Keratinocyte (primary cell): ENCODE data around the gene JUP. TPM values are rescaled to one million over a fixed set of nuclear protein-coding genes. Genes with fewer than 3 reads are reported as not detected.

Experiments used
- DNase-seq: peaks from one replicate; pipeline ENCODE4 v3.0.0-alpha.2; 2011; ENCODE audit warnings: low read depth, missing footprints, low spot score
- FAIRE-seq: peaks from 2 replicates; lab custom pipeline; 2011; peaks lifted over from hg19 to GRCh38; lab: Jason Lieb, UNC
- H2AFZ ChIP-seq: 2 replicates; pipeline ENCODE4 v1.6.0; 2012; ENCODE audit warnings: low read length, control low read depth, inconsistent platforms; ENCODE audit not compliant: control insufficient read depth
- H3K27ac ChIP-seq: 2 replicates; pipeline ENCODE4 v1.5.1; 2011; ENCODE audit warnings: low read length; ENCODE audit not compliant: control insufficient read depth, insufficient read depth
- H3K27me3 ChIP-seq: 3 replicates; pipeline ENCODE4 v1.6.0; 2011; ENCODE audit warnings: low read length; ENCODE audit not compliant: control insufficient read depth, insufficient read depth; ENCODE audit errors: extremely low read depth
- H3K36me3 ChIP-seq, 2 experiments: 2 replicates in 1 of 2; 3 replicates in 1 of 2; pipeline ENCODE4 v1.5.1; 2011; ENCODE audit warnings: low read length in 2 of 2, mild to moderate bottlenecking in 1 of 2; ENCODE audit not compliant: control insufficient read depth in 2 of 2, insufficient read depth in 2 of 2; ENCODE audit errors: extremely low read depth in 1 of 2
- H3K4me1 ChIP-seq: 3 replicates; pipeline ENCODE4 v1.5.1; 2011; ENCODE audit warnings: low read length; ENCODE audit not compliant: control insufficient read depth, insufficient read depth; ENCODE audit errors: extremely low read depth
- H3K4me2 ChIP-seq: 3 replicates; pipeline ENCODE4 v1.6.0; 2011; ENCODE audit warnings: low read depth, low read length; ENCODE audit not compliant: control insufficient read depth, insufficient read depth; ENCODE audit errors: extremely low read depth
- H3K4me3 ChIP-seq, 3 experiments: fragments of 200-600 bp in 1 of 3; sonication (generic) in 1 of 3; 2 replicates in 2 of 3; 3 replicates in 1 of 3; pipeline ENCODE4 v1.5.1; 2011 to 2016; ENCODE audit warnings: low read length in 3 of 3, mild to moderate bottlenecking in 3 of 3, control low read depth in 2 of 3, inconsistent platforms in 1 of 3, low read depth in 1 of 3, mixed read lengths in 1 of 3, mixed run types in 1 of 3, moderate library complexity in 1 of 3; ENCODE audit not compliant: control insufficient read depth in 2 of 3, insufficient read depth in 2 of 3; ENCODE audit errors: extremely low read depth in 1 of 3
- H3K79me2 ChIP-seq: 2 replicates; pipeline ENCODE4 v1.6.0; 2012; ENCODE audit warnings: low read length; ENCODE audit not compliant: control insufficient read depth, insufficient read depth
- H3K9ac ChIP-seq: 3 replicates; pipeline ENCODE4 v1.6.0; 2011; ENCODE audit warnings: low read length; ENCODE audit not compliant: control insufficient read depth, insufficient read depth; ENCODE audit errors: extremely low read depth
- H3K9me1 ChIP-seq: 3 replicates; pipeline ENCODE4 v1.6.0; 2011; ENCODE audit warnings: low read length; ENCODE audit not compliant: control insufficient read depth, insufficient read depth; ENCODE audit errors: extremely low read depth
- H3K9me3 ChIP-seq: 2 replicates; pipeline ENCODE4 v1.5.1; 2012; ENCODE audit warnings: low read depth, low read length; ENCODE audit not compliant: control insufficient read depth
- H4K20me1 ChIP-seq: 3 replicates; pipeline ENCODE4 v1.6.0; 2011; ENCODE audit warnings: low read length; ENCODE audit not compliant: control insufficient read depth, insufficient read depth; ENCODE audit errors: extremely low read depth
- EZH2 ChIP-seq: IDR thresholded peaks from one replicate; pipeline ENCODE4 v1.6.1; 2012; ENCODE audit warnings: inconsistent platforms, mild to moderate bottlenecking, low read length, moderate library complexity
- dilution Hi-C: fragments of 300-500 bp; cut with MboI; formaldehyde crosslinking; loops from one replicate; pipeline ENCODE4 v1.7.0; 2020; ENCODE audit warnings: low sequenced_read_pairs; ENCODE audit not compliant: extremely low pct_ligation_motif_present
- polyA plus RNA-seq, 5 experiments: library from polyadenylated mRNA; depleted of rRNA in 3 of 5; stranded (reverse) in 3 of 5; stranded (forward) in 1 of 5; unstranded in 1 of 5; fragments of >200 nt; gene quantifications; 1 replicate in 1 of 5; 2 replicates in 3 of 5; 3 replicates in 1 of 5; pipeline versions ENCODE4 v1.2.1 to v1.2.3, GENCODE V29; 2011 to 2012; ENCODE audit warnings: missing spikeins in 2 of 5, low read depth in 1 of 5, low replicate concordance in 1 of 5
- TF ChIP-seq, protein P1 (sequence below), 3 experiments: IDR thresholded peaks in 1 of 3; conservative IDR thresholded peaks in 1 of 3; optimal IDR thresholded peaks in 1 of 3; 2 replicates in 2 of 3; 3 replicates in 1 of 3; pipeline versions ENCODE3 to v1.5.1; 2011; ENCODE audit warnings: low read length in 3 of 3, mild to moderate bottlenecking in 3 of 3, moderate library complexity in 2 of 3, control low read depth in 1 of 3, inconsistent platforms in 1 of 3; ENCODE audit not compliant: insufficient read depth in 2 of 3; ENCODE audit errors: extremely low read depth in 1 of 3

Gene JUP
- polyA plus RNA-seq, 1 donor (not counting 4 experiments of a cell fraction or from before 2014, with no cell fraction given), result 152 TPM

DNA sequence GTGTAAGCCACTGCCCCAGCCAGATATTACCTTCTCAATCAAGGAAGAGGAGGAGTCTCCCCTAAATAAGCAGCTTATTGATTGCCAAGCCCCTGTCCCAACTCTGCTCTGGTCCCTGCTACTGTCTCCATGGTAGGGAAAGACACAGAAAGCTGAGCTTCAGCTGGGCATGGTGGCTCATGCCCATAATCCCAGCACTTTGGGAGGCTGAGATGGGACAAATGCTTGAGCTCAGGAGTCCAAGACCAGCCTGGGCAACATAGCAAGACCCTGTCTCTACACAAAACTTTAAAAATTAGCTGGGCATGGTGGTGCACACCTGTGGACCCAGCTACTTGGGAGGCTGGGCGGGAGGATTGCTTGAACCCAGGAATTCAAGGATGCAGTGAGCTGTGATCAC lies 6.6 kb downstream of the JUP start:
- peaks cover 20 to 43% of the 10 kb centered on the region in 2 experiments for H3K36me3 ChIP-seq
- no peak overlapping the region for H2AFZ ChIP-seq
- H3K27me3 ChIP-seq, result no peaks in the 10 kb centered on the region
- peaks cover 92% of the 10 kb centered on the region for H3K79me2 ChIP-seq
- H3K4me3 ChIP-seq, result no peak overlapping the region
- dilution Hi-C loops, result no loop called here
- H3K9me1 ChIP-seq, result peaks cover 7% of the 10 kb centered on the region
- no peak overlapping the region for H3K4me2 ChIP-seq
- H3K9ac ChIP-seq, result no peak overlapping the region
- DNase-seq (no peak), FAIRE-seq (no peak)
- TF ChIP-seq EZH2, result no peak
- TF ChIP-seq, protein P1, sequence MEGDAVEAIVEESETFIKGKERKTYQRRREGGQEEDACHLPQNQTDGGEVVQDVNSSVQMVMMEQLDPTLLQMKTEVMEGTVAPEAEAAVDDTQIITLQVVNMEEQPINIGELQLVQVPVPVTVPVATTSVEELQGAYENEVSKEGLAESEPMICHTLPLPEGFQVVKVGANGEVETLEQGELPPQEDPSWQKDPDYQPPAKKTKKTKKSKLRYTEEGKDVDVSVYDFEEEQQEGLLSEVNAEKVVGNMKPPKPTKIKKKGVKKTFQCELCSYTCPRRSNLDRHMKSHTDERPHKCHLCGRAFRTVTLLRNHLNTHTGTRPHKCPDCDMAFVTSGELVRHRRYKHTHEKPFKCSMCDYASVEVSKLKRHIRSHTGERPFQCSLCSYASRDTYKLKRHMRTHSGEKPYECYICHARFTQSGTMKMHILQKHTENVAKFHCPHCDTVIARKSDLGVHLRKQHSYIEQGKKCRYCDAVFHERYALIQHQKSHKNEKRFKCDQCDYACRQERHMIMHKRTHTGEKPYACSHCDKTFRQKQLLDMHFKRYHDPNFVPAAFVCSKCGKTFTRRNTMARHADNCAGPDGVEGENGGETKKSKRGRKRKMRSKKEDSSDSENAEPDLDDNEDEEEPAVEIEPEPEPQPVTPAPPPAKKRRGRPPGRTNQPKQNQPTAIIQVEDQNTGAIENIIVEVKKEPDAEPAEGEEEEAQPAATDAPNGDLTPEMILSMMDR (optimal IDR thresholded peaks at IDR 0.05 in 1 of 3, IDR thresholded peaks at IDR 0.05 in 1 of 3, conservative IDR thresholded peaks at IDR 0.05 in 1 of 3; ENCODE audit: extremely low read depth in 1 of 3, insufficient read depth in 2 of 3, low read length in 3 of 3), result no peak
- H4K20me1 ChIP-seq, result peaks cover 34% of the 10 kb centered on the region
- H3K27ac ChIP-seq, result no peak overlapping the region
- no peaks in the 10 kb centered on the region for H3K9me3 ChIP-seq
- H3K4me1 ChIP-seq, result peaks cover 68% of the 10 kb centered on the region

DNA sequence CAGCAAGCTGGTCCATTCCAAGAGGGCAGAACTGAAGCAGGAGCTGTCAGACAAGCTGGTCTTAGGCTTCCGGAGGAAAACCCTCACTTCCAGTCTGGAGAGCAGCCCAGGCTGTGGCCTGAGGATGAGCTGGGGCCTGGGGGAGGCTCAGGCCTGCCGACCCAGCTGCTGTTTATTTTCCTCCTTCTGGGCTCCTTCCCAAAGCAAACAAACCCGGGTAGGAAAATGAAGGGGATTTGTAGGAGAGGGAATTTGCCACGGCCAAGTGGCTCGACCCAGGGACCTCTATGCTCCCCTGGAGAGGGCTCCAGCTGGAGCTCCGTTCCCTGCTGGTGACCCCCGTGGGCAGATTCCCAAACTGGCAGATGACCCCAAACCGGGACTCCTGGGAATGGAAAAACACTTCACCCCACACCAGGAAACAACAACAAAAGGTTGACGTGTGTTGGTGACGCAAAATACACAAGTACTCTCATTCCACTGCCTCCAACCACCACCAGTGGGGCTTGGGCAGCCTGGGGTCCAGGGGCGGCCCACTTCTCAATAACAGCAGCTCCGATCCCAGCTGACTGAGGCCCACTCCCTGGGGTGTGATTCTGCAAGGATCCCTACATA lies 8.8 kb downstream of the JUP start:
- H4K20me1 ChIP-seq, result peaks cover 34% of the 10 kb centered on the region
- no peak overlapping the region for H2AFZ ChIP-seq
- no peaks in the 10 kb centered on the region for H3K9me3 ChIP-seq
- no peak overlapping the region for H3K4me3 ChIP-seq
- H3K79me2 ChIP-seq, result peaks cover 85% of the 10 kb centered on the region
- H3K27ac ChIP-seq, result peak overlapping the region; percentile 36
- TF ChIP-seq EZH2, result no peak
- TF ChIP-seq, protein P1 (optimal IDR thresholded peaks at IDR 0.05 in 1 of 3, IDR thresholded peaks at IDR 0.05 in 1 of 3, conservative IDR thresholded peaks at IDR 0.05 in 1 of 3; ENCODE audit: extremely low read depth in 1 of 3, insufficient read depth in 2 of 3, low read length in 3 of 3), result no peak
- H3K27me3 ChIP-seq, result no peaks in the 10 kb centered on the region
- peaks cover 75% of the 10 kb centered on the region for H3K4me1 ChIP-seq
- DNase-seq (no peak), FAIRE-seq (no peak)
- peak overlapping the region; percentile 6 for H3K4me2 ChIP-seq
- peaks cover 7% of the 10 kb centered on the region for H3K9me1 ChIP-seq
- H3K36me3 ChIP-seq, result peaks cover 23 to 41% of the 10 kb centered on the region in 2 experiments
- dilution Hi-C loops, result no loop called here
- H3K9ac ChIP-seq, result peak overlapping the region; percentile 51
